OCI-LY1 (cell line): Measurements from ENCODE around the gene BMPR1B.
"Not testable (repeated sequence)": the region's sequence is repeated elsewhere in the genome, so short reads cannot be mapped to it uniquely, and the experiment has no call there.

Source experiments
- H2AFZ ChIP-seq: fragments of 200-600 bp; sonication (generic), shearing (Covaris generic); 2 replicates; pipeline ENCODE4 v1.6.0; 2014; ENCODE audit warnings: antibody characterized with exemption, mild to moderate bottlenecking, low read length
- H3F3A ChIP-seq: fragments of 200-600 bp; sonication (generic), shearing (Covaris generic); 2 replicates; pipeline ENCODE4 v1.6.0; 2014; ENCODE audit warnings: mild to moderate bottlenecking, antibody characterized with exemption, low read length, moderate library complexity; ENCODE audit not compliant: insufficient read depth
- H3K27ac ChIP-seq: fragments of 200-600 bp; sonication (generic); 2 replicates; pipeline ENCODE4 v1.5.1; 2014; ENCODE audit warnings: low read length, mixed run types, mild to moderate bottlenecking, low read depth; ENCODE audit not compliant: poor library complexity, severe bottlenecking
- H3K27me3 ChIP-seq: fragments of 200-600 bp; sonication (generic); 2 replicates; pipeline ENCODE4 v1.6.0; 2014; ENCODE audit warnings: antibody characterized with exemption, mild to moderate bottlenecking, low read length, moderate library complexity; ENCODE audit not compliant: insufficient read depth
- H3K36me3 ChIP-seq: fragments of 200-600 bp; sonication (generic); 2 replicates; pipeline ENCODE4 v1.6.1; 2014; ENCODE audit warnings: mild to moderate bottlenecking, antibody characterized with exemption, low read length, moderate library complexity, mixed read lengths; ENCODE audit not compliant: insufficient read depth
- H3K4me1 ChIP-seq: fragments of 200-600 bp; sonication (generic); 2 replicates; pipeline ENCODE4 v1.5.1; 2014; ENCODE audit warnings: mild to moderate bottlenecking, low read length, moderate library complexity; ENCODE audit not compliant: insufficient read depth, severe bottlenecking
- H3K4me2 ChIP-seq: fragments of 200-600 bp; sonication (generic), shearing (Covaris generic); 2 replicates; pipeline ENCODE4 v1.6.1; 2014; ENCODE audit warnings: low read length
- H3K4me3 ChIP-seq: fragments of 200-600 bp; sonication (generic); 2 replicates; pipeline ENCODE4 v1.5.1; 2014; ENCODE audit warnings: low read length, low read depth, mild to moderate bottlenecking, mixed read lengths; ENCODE audit not compliant: poor library complexity, severe bottlenecking
- H3K79me2 ChIP-seq: fragments of 200-600 bp; shearing (Covaris generic); 2 replicates; pipeline ENCODE4 v1.6.1; 2016; ENCODE audit warnings: mixed run types, low read length, mixed read lengths; ENCODE audit not compliant: insufficient read depth
- H3K9ac ChIP-seq: fragments of 200-600 bp; sonication (generic), shearing (Covaris generic); 2 replicates; pipeline ENCODE4 v1.6.1; 2014; ENCODE audit warnings: mild to moderate bottlenecking, low read length, mixed read lengths
- H3K9me2 ChIP-seq: fragments of 200-600 bp; sonication (generic), shearing (Covaris generic); 2 replicates; pipeline ENCODE4 v1.6.1; 2014; ENCODE audit warnings: low read depth, mild to moderate bottlenecking, low read length, mixed read lengths
- H3K9me3 ChIP-seq: fragments of 200-600 bp; shearing (Covaris generic); 2 replicates; pipeline ENCODE4 v1.6.1; 2014; ENCODE audit warnings: low read length, mixed read lengths
- H4K20me1 ChIP-seq: fragments of 200-600 bp; sonication (generic), shearing (Covaris generic); 2 replicates; pipeline ENCODE4 v1.6.0; 2016; ENCODE audit warnings: mild to moderate bottlenecking, low read length; ENCODE audit not compliant: insufficient read depth
- EZH2 ChIP-seq: fragments of 200-600 bp; sonication (generic), shearing (Covaris generic); IDR thresholded peaks from 2 replicates; pipeline ENCODE4 v1.8.0; 2017; ENCODE audit warnings: borderline replicate concordance, mixed run types, mild to moderate bottlenecking, antibody characterized with exemption, low read length, moderate library complexity, mixed read lengths
- TF ChIP-seq, protein P1 (sequence below): fragments of 200-600 bp; sonication (generic), shearing (Covaris generic); IDR thresholded peaks from 2 replicates; pipeline ENCODE4 v1.5.1; 2017; ENCODE audit warnings: mild to moderate bottlenecking, antibody characterized with exemption, low read length, moderate library complexity, mixed read lengths

Gene BMPR1B

DNA sequence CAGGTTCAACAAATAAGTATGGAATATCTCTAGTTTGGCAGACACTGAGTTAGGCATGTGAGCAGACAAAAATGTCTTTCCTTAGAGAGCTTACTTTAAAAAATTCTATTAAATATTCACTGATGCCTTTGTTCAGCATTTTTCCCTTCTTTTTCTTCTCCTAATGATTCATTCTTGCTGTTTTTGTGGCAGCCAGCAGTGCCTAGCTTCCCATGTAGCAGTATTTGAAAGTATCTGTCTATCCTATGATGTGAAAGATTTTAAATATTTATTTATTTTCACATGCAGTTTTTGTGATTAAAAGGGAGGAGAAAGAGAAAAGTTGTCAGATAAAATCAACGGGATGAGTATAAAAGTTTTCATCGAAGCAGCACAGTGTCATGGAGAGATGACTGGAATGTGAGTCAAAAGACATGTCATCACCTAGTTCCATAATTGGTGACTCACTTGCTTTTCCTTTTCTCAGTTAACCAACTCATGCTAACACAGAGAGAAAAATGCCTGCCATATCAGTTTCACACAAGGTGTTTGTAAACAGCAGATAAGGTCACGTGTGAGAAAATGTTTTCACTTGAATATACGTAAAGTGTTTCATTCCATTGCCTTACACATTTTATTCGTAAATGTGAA lies 69.8 kb downstream of the BMPR1B start:
- no peaks in the 10 kb centered on the region for H3K9me2 ChIP-seq
- no peaks in the 10 kb centered on the region for H3K79me2 ChIP-seq
- no peak overlapping the region for H2AFZ ChIP-seq
- H3F3A ChIP-seq, result no peaks in the 10 kb centered on the region
- no peak overlapping the region for H3K9ac ChIP-seq
- no peak overlapping the region for H3K4me2 ChIP-seq
- no peaks in the 10 kb centered on the region for H3K4me1 ChIP-seq
- no peaks in the 10 kb centered on the region for H4K20me1 ChIP-seq
- H3K27ac ChIP-seq, result no peak overlapping the region
- no peaks in the 10 kb centered on the region for H3K36me3 ChIP-seq
- no peaks in the 10 kb centered on the region for H3K9me3 ChIP-seq
- H3K4me3 ChIP-seq, result no peak overlapping the region
- TF ChIP-seq, protein P1, sequence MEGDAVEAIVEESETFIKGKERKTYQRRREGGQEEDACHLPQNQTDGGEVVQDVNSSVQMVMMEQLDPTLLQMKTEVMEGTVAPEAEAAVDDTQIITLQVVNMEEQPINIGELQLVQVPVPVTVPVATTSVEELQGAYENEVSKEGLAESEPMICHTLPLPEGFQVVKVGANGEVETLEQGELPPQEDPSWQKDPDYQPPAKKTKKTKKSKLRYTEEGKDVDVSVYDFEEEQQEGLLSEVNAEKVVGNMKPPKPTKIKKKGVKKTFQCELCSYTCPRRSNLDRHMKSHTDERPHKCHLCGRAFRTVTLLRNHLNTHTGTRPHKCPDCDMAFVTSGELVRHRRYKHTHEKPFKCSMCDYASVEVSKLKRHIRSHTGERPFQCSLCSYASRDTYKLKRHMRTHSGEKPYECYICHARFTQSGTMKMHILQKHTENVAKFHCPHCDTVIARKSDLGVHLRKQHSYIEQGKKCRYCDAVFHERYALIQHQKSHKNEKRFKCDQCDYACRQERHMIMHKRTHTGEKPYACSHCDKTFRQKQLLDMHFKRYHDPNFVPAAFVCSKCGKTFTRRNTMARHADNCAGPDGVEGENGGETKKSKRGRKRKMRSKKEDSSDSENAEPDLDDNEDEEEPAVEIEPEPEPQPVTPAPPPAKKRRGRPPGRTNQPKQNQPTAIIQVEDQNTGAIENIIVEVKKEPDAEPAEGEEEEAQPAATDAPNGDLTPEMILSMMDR, result no peak
- TF ChIP-seq EZH2, result no peak
- H3K27me3 ChIP-seq, result no peaks in the 10 kb centered on the region

DNA sequence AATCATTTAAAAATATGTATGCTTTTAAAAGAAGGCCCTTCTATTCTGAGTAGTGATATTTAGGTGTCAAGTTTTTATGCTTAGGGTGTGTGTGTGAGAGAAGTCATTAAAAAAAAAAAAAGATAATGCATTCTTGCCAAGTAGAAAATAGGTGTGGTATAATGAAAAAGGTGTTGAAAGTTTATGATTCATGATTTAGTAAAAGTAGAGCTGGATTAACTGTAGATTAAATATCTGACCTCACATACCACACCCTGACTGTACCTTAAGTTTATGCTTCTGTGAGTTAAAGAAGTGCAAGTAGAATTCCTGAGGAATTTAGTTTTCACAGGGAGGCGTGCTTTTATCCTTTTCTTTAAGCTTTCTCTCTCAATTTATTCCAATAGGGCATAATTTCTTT lies 71.1 kb downstream of the BMPR1B start:
- Histone ChIP-seq H3K27ac (no peak overlapping the region), H3K9ac (no peak overlapping the region), H2AFZ (no peak overlapping the region), H3K9me2 (no peaks in the 10 kb centered on the region), H3K36me3 (no peaks in the 10 kb centered on the region), H3K4me3 (no peak overlapping the region), H3K4me2 (no peak overlapping the region), H4K20me1 (no peaks in the 10 kb centered on the region), H3K79me2 (no peaks in the 10 kb centered on the region), H3F3A (no peaks in the 10 kb centered on the region), H3K4me1 (no peaks in the 10 kb centered on the region), H3K9me3 (no peaks in the 10 kb centered on the region), H3K27me3 (no peaks in the 10 kb centered on the region)
- no peak for TF ChIP-seq EZH2
- TF ChIP-seq, protein P1, result no peak

DNA sequence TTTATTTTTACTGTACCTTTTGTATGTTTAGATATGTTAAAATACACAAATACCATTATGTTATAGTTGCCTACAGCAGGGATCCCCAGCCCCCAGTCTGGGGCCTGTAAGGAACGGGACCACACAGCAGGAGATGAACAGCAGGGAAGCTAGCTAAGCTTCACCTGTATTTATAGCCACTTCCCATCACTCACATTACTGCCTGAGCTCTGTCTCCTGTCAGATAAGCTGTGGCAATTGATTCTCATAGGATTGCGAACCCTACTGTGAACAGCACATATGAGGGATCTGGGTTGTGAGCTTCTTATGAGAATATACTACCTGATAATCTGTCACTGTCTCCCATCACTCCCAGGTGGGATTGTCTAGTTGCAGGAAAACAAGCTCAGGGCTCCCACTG lies 73.9 kb downstream of the BMPR1B start:
- Histone ChIP-seq H3K4me3 (no peak overlapping the region), H3K4me1 (no peaks in the 10 kb centered on the region), H3K9me3 (no peaks in the 10 kb centered on the region), H3K36me3 (no peaks in the 10 kb centered on the region), H2AFZ (no peak overlapping the region), H3K79me2 (no peaks in the 10 kb centered on the region), H4K20me1 (no peaks in the 10 kb centered on the region), H3F3A (no peaks in the 10 kb centered on the region), H3K27me3 (no peaks in the 10 kb centered on the region), H3K9ac (no peak overlapping the region), H3K4me2 (no peak overlapping the region), H3K9me2 (no peaks in the 10 kb centered on the region), H3K27ac (no peak overlapping the region)
- TF ChIP-seq, protein P1, result no peak
- TF ChIP-seq EZH2, result no peak

DNA sequence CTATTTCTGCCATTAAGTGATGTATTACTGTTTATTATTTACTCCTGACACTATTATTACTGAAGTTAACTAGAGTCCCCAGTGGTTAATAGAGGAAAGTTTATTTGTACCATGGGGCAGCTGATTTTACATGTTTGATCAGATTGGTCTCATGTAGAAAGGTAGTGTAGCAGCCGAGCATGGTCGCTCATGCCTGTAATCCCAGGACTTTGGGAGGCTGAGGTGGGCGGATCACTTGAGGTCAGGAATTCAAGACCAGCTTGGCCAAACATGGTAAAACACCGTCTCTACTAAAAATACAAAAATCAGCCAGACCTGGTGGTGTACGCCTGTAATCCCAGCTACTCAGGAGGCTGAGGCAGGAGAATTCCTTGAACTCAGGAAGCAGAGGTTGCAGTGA lies 74.6 kb downstream of the BMPR1B start:
- H4K20me1 ChIP-seq, H3K9ac ChIP-seq, H3F3A ChIP-seq: not testable (repeated sequence)

More for the DNA sequence above, 74.6 kb downstream of the BMPR1B start:
- H3K4me3 ChIP-seq, H3K9me3 ChIP-seq, H3K27me3 ChIP-seq, H3K9me2 ChIP-seq, H3K4me1 ChIP-seq, H2AFZ ChIP-seq, H3K4me2 ChIP-seq, H3K36me3 ChIP-seq, H3K79me2 ChIP-seq, H3K27ac ChIP-seq: not testable (repeated sequence)
